ENCODE measurements around the gene PINK1. TPM values are rescaled to one million over a fixed set of nuclear protein-coding genes. Genes with fewer than 3 reads are reported as not detected.

Gene PINK1
- total RNA-seq, 3 donors from 2014 or later = 92.1 to 146 (median 94.1) TPM

GRCh38 chr1:20700636-20701215 is 67.5 kb downstream of the PINK1 start:
- H3K27me3 ChIP-seq = no peaks in the 10 kb centered on the region
- no peaks in the 10 kb centered on the region for H3K4me1 ChIP-seq
- intact Hi-C loops (cut with DNase I; ENCODE audit: low total_unique reads) = no loop called here
- no peaks in the 10 kb centered on the region for H3K36me3 ChIP-seq
- H3K4me3 ChIP-seq = no peak overlapping the region
- no peaks in the 10 kb centered on the region for H3K9me3 ChIP-seq
- TF ChIP-seq POLR2A (IDR thresholded peaks at IDR 0.05) (no peak), POLR2AphosphoS5 (IDR thresholded peaks at IDR 0.05) (no peak)
- TF ChIP-seq, protein P1, sequence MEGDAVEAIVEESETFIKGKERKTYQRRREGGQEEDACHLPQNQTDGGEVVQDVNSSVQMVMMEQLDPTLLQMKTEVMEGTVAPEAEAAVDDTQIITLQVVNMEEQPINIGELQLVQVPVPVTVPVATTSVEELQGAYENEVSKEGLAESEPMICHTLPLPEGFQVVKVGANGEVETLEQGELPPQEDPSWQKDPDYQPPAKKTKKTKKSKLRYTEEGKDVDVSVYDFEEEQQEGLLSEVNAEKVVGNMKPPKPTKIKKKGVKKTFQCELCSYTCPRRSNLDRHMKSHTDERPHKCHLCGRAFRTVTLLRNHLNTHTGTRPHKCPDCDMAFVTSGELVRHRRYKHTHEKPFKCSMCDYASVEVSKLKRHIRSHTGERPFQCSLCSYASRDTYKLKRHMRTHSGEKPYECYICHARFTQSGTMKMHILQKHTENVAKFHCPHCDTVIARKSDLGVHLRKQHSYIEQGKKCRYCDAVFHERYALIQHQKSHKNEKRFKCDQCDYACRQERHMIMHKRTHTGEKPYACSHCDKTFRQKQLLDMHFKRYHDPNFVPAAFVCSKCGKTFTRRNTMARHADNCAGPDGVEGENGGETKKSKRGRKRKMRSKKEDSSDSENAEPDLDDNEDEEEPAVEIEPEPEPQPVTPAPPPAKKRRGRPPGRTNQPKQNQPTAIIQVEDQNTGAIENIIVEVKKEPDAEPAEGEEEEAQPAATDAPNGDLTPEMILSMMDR (IDR thresholded peaks at IDR 0.05) = no peak
- no peak overlapping the region for H3K27ac ChIP-seq
- DNase-seq (ENCODE audit: low spot score in 2 of 2) = no peak

Other genes starting within 250 kb of the PINK1 start
- 10 to 100 TPM in 2 of 3 donors, 1 to 10 TPM in 1; 5.6 to 26.9 (median 17.0) TPM for gene CAMK2N1, start 147.2 kb upstream of the PINK1 start, total RNA-seq
- 10 to 100 TPM; 25.4 to 35.1 (median 29.6) TPM for gene MUL1, start 125.3 kb upstream of the PINK1 start, total RNA-seq
- under 1 TPM; 0.16 to 0.33 (median 0.29) TPM for gene FAM43B, start 80.9 kb upstream of the PINK1 start, total RNA-seq
- gene CDA, start 44.4 kb upstream of the PINK1 start, total RNA-seq = 1 to 10 TPM in 2 of 3 donors, under 1 TPM in 1; 0.98 to 1.3 (median 1.0) TPM
- 100 to 1,000 TPM; 127 to 145 (median 138) TPM for gene DDOST, start 27.9 kb downstream of the PINK1 start, total RNA-seq
- 1 to 10 TPM; 1.8 to 3.5 (median 2.0) TPM for gene KIF17, start 84.5 kb downstream of the PINK1 start, total RNA-seq
- gene SH2D5, start 99.2 kb downstream of the PINK1 start, total RNA-seq = under 1 TPM in 2 of 3 donors, not detected in 1; under 0.01 to 0.29 TPM
- 100 to 1,000 TPM; 224 to 317 (median 281) TPM for gene HP1BP3, start 153.8 kb downstream of the PINK1 start, total RNA-seq